Mesothelial cell of epicardium (in vitro differentiated cells): Measurements from ENCODE around the gene STX4. TPM values are rescaled to one million over a fixed set of nuclear protein-coding genes. Genes with fewer than 3 reads are reported as not detected.

Source experiments
- DNase-seq, 2 experiments: peaks; one replicate each; pipeline ENCODE4 v3.0.0; 2021; ENCODE audit warnings: low spot score in 2 of 2; ENCODE audit not compliant: unreplicated experiment in 2 of 2
- H3K27ac Mint-ChIP-seq: 2 replicates; pipeline ENCODE4 v1.8.0; 2021; ENCODE audit warnings: mixed read lengths
- H3K27me3 Mint-ChIP-seq: 2 replicates; pipeline ENCODE4 v1.8.0; 2021; ENCODE audit warnings: low read depth, mixed read lengths
- H3K36me3 Mint-ChIP-seq: 2 replicates; pipeline ENCODE4 v1.8.0; 2021; ENCODE audit warnings: mixed read lengths
- H3K4me1 Mint-ChIP-seq: 2 replicates; pipeline ENCODE4 v1.8.0; 2021; ENCODE audit warnings: mixed read lengths
- H3K4me3 Mint-ChIP-seq: 2 replicates; pipeline ENCODE4 v1.8.0; 2021; ENCODE audit warnings: mild to moderate bottlenecking, moderate library complexity, mixed read lengths
- H3K9me3 Mint-ChIP-seq: 2 replicates; pipeline ENCODE4 v1.8.0; 2021; ENCODE audit warnings: mixed read lengths
- CTCF ChIP-seq: fragments of 200-600 bp; sonication (generic); IDR thresholded peaks from one replicate; pipeline ENCODE4 v1.5.0; 2021; ENCODE audit warnings: antibody characterized with exemption; ENCODE audit not compliant: unreplicated experiment
- total RNA-seq: library from RNA; stranded (reverse); gene quantifications from 3 replicates; pipeline ENCODE4 v1.2.1, GENCODE V29; 2021

Gene STX4
- total RNA-seq, 1 donor from 2014 or later: 42.8 TPM

DNA sequence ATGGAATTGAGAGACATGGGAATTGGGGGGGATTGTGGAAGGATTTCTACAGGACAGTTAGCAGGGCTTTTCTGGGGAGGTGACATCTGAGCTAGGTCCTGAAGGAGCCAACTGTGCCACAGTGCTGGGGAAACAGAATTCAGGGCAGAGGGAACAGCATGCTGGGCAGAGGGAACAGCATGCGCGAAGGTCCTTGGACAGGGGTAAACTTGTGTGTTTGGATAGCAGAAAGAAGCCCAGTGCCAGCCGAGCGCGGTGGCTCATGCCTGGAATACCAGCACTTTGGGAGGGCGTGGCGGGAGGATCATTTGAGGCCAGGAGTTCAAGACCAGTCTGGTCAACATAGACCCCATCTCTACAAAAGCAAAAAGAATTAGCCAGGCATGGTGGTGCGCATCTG lies 26.8 kb upstream of the STX4 start:
- TF ChIP-seq CTCF: no peak
- Mint-ChIP-seq H3K4me1 (peaks cover 9% of the 10 kb centered on the region), H3K9me3 (no peaks in the 10 kb centered on the region), H3K27me3 (peaks cover 49% of the 10 kb centered on the region), H3K27ac (no peak overlapping the region), H3K36me3 (no peaks in the 10 kb centered on the region), H3K4me3 (no peak overlapping the region)
- DNase-seq: no peak

DNA sequence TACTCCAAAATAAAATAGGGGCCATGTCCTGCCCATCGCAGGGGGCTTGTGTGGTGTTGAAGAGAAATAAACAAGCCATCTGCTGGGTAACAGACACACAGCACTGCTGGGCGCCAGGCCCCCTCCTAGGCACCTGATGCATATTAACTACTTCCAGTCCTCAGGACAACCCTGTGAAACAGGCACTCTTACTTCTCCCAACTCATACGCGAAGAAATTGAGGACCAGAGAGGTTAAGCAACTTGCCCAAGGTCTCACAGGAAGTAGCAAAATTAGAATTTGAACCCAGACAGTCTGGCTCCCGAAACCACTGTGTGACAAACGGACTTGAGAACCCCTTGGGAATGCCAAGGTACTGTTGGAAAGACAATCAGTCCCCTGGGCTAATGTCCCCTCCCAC lies 25.7 kb upstream of the STX4 start:
- Mint-ChIP-seq H3K4me3 (no peak overlapping the region), H3K36me3 (no peaks in the 10 kb centered on the region), H3K27ac (no peak overlapping the region), H3K9me3 (no peaks in the 10 kb centered on the region), H3K27me3 (peaks cover 60% of the 10 kb centered on the region), H3K4me1 (peaks cover 6% of the 10 kb centered on the region)
- no peak for TF ChIP-seq CTCF
- no peak for DNase-seq

GRCh38 chr16:31008149-31008548 lies 25.2 kb upstream of the STX4 start:
- H3K4me3 Mint-ChIP-seq: no peak overlapping the region
- H3K4me1 Mint-ChIP-seq: peaks cover 6% of the 10 kb centered on the region
- H3K9me3 Mint-ChIP-seq: no peaks in the 10 kb centered on the region
- DNase-seq: no peak
- peaks cover 65% of the 10 kb centered on the region for H3K27me3 Mint-ChIP-seq
- TF ChIP-seq CTCF: no peak
- H3K27ac Mint-ChIP-seq: no peak overlapping the region
- no peaks in the 10 kb centered on the region for H3K36me3 Mint-ChIP-seq

DNA sequence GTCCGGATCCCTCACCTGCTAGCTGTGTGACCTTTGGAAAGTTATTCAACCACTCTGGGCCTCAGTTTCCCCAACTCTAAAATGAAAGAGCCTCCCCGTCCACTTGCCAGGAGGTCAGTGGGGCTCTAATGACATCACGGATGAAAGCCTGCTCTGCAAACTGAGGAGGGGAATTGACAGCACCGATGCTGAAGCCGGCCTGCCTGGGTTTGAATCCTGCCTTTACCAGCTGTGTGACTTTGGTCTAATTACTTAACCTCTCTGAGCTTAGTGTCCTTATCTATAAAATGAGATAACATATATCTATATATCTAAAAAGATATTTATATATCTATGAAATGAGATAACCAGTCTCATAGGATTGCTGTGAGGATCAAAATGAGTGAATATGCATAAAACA lies 24.8 kb upstream of the STX4 start:
- no peak for TF ChIP-seq CTCF
- H3K9me3 Mint-ChIP-seq: no peaks in the 10 kb centered on the region
- H3K27ac Mint-ChIP-seq: no peak overlapping the region
- peaks cover 6% of the 10 kb centered on the region for H3K4me1 Mint-ChIP-seq
- no peak for DNase-seq
- H3K4me3 Mint-ChIP-seq: no peak overlapping the region
- no peaks in the 10 kb centered on the region for H3K36me3 Mint-ChIP-seq
- H3K27me3 Mint-ChIP-seq: peaks cover 69% of the 10 kb centered on the region

GRCh38 chr16:31009120-31009519 lies 24.2 kb upstream of the STX4 start:
- Mint-ChIP-seq H3K4me3 (no peak overlapping the region), H3K36me3 (no peaks in the 10 kb centered on the region), H3K27me3 (peaks cover 73% of the 10 kb centered on the region), H3K4me1 (peaks cover 6% of the 10 kb centered on the region), H3K9me3 (no peaks in the 10 kb centered on the region), H3K27ac (no peak overlapping the region)
- DNase-seq: no peak
- no peak for TF ChIP-seq CTCF
